NCI-H1105 treated with DMSO at 0.1 percent for 48 hours (cell line): ENCODE data around the gene TMEM82.

ENCODE experiments used
- DNase-seq: peaks from one replicate; lab custom pipeline; 2025; lab: John Stamatoyannopoulos, UW

Gene TMEM82

DNA sequence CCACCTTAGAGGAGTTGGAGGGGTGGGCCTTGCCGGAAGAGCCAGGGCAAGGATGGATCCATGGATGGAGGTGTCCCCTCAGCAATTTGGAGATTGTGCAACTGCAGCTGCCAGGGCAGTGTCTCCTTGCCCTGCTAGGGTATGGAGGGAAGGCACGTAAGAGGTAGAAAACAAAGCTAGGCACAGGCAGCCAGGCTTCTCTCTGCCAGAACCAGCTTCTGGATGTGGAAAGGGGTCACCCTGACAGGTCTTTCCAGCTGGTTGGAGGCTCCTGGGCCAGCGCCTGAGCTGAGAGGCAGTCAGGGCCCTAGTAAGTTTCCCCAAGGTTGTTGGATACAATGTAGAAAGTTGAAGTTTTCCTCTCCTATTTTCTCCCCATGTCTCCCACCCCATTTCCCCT is 21.4 kb upstream of the TMEM82 start:
- no peak for DNase-seq

DNA sequence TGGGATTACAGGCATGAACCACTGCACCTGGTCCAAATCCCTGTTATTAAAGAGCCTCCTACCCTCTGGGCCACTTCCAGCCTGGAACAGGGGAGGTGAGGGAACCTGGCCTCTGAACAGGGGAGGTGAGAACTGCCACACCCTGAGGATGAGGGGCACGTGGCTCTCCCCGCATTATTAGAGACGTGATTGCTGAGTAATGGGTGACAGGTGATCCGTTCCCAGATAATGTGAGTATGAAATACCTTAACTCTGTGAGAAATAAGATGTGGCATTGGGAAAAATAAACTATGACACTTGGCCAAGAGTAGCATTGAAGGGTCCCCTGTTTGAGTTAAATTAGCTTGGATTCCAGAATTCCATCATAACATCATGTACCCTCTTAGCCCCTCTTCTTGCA is 19.9 kb upstream of the TMEM82 start:
- DNase-seq: no peak

- DNase-seq: no peak
Observed at GRCh38 chr1:15722836-15723532, 19.3 kb upstream of the TMEM82 start.

GRCh38 chr1:15723631-15724246 is 18.6 kb upstream of the TMEM82 start:
- DNase-seq: no peak

DNA sequence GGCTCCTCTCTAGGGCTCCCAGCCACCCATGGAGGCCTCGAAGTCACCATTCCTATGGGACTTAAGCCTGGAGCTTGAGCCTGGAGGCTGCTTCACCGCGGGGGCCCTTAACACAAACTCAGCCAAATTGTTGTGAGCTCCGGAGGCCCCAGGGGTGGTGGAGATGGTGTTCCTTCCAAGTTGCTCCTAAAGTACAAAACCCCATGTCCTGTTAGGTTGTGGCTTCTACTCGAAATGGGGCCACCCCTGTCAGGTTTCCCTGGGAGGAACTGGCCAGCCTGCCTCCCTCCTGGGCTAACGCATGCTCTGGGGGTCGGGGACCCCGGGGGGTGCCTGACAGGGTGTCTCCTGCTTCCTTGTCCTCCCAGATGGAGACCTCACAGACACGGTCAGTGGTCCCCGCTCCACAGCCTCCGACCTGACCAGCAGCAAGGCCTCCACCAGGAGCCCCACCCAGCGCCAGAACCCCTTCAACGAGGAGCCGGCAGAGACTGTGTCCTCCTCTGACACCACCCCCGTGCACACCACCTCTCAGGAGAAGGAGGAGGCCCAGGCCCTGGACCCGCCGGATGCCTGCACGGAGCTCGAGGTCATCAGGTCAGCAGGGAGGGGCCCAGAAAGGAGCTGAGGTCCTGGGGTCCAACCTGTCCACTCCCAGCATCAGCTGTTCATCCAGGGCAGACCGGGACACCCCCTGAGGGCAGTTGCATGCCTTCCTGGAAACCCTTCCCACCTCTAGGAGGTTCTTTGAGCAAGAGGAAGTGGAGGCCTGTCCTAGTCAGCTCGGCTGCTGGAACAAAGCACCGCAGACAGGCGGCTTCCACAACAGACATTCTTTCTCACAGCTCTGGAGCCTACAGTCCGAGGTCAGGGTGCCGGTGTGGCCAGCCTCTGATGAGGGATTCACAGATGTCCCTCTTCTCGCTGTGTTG is 17.1 kb upstream of the TMEM82 start:
- no peak for DNase-seq

- DNase-seq: no peak
Observed at GRCh38 chr1:15726508-15726907, 15.8 kb upstream of the TMEM82 start.

- DNase-seq: no peak
Observed at GRCh38 chr1:15727021-15727420, 15.3 kb upstream of the TMEM82 start.

DNA sequence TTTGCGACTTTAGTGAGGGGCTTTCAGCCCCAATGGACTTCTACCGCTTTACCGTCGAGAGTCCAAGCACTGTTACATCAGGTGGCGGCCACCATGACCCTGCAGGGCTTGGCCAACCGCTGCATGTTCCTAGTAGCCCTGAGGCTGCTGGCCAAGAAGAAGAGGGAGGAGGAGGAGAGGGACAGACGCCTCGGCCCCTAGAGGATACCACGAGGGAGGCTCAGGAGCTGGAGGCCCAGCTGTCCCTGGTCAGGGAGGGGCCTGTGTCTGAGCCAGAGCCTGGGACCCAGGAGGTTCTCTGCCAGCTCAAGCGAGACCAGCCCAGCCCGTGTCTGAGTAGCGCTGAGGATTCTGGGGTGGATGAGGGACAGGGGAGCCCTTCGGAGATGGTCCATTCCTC is 14.9 kb upstream of the TMEM82 start:
- no peak for DNase-seq

- no peak for DNase-seq
Observed at GRCh38 chr1:15727866-15728534, 14.3 kb upstream of the TMEM82 start.

GRCh38 chr1:15728937-15729657 is 13.2 kb upstream of the TMEM82 start:
- no peak for DNase-seq

DNA sequence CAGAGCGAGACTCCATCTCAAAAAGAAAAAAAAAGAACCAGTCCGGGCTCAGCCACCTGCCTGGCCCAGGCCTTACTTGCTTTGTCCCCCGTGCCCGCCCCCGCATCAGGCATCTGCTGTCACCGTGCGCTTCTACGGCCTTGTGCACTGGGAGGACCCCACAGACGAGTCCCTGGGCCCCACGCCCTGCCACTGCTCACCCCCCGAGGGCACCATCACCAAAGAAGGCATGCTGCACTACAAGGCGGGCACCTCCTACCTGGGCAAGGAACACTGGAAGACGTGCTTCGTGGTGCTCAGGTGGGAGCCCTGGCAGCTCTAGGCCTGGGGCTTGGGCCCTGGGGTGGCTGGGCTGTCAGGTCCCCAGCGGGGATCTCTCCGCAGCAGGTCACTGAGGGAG is 11.9 kb upstream of the TMEM82 start:
- no peak for DNase-seq

DNA sequence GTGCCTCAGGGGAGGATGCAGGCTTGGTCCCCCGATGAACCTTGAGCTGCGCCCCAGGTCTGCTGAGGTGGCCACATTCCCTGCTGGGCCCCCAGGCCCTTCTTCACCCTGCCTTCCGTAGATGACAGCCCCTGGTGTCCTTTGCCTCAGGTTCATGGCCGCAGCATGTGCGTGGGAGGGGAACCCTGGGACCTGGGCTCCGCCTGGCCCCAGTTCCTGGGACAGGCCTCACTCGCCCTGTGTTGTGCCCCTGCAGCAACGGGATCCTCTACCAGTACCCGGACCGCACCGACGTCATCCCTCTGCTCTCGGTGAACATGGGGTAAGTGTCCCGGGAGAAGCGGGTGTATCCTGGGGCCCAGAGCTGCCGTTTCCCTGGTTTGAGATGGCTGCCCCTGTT is 11.4 kb upstream of the TMEM82 start:
- DNase-seq: no peak

DNA sequence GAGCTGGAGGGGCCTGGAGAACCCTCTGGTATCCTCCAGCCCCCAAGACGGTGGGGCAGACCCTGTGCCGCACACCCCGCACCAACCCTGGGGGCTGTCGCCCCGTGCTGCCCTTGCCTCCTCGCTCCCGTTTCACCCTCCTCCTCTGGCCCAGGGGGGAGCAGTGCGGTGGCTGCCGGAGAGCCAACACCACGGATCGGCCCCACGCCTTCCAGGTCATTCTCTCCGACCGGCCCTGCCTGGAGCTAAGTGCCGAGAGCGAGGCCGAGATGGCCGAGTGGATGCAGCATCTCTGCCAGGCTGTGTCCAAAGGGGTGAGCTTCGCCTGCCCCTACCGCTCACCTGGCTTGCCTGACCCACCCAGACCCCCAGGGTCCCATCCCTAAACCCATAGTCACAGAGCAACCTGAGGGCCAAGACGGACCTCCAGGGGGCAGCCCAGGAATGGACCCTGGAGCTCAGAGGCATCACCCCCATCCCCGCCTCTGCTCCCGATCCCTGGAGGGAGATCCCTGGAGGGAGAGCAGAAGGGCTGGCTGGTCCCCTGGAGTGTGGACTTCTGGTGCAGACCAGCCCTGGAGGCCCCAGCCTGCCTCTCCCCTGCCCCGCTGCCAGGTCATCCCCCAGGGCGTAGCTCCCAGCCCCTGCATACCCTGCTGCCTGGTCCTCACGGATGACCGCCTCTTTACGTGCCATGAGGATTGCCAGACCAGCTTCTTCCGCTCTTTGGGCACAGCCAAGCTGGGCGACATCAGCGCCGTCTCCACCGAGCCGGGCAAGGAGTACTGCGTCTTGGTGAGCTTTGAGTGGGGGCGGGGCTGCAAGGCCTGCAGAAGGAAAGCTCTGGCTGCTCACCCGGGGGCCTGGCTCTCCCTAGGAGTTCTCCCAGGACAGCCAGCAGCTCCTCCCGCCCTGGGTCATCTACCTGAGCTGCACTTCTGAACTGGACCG is 10.3 kb upstream of the TMEM82 start:
- no peak for DNase-seq

DNA sequence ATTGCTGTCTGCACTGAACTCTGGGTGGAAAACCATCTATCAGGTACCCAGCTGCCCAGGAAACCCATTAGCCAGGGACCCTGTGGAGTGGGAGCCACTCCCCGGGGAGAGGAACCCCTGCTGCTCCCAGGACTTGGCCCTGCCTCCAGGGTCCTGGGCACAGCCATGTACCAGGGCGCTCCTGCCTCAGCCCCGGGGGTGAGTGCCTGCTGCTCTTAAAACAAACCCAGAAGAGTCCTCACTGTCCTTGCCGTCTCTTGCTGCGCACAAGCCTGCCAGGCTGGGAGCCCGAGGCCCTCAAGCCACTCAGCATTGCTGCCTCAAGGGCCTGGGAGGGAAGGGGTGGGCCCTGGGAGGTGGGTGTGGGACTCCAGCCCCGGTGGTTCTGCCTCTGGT is 9.6 kb upstream of the TMEM82 start:
- DNase-seq: no peak

- DNase-seq: no peak
Observed at GRCh38 chr1:15733218-15733725, 9.0 kb upstream of the TMEM82 start.

- DNase-seq: no peak
Observed at GRCh38 chr1:15733726-15734226, 8.5 kb upstream of the TMEM82 start.

- no peak for DNase-seq
Observed at GRCh38 chr1:15734296-15734695, 8.0 kb upstream of the TMEM82 start.

DNA sequence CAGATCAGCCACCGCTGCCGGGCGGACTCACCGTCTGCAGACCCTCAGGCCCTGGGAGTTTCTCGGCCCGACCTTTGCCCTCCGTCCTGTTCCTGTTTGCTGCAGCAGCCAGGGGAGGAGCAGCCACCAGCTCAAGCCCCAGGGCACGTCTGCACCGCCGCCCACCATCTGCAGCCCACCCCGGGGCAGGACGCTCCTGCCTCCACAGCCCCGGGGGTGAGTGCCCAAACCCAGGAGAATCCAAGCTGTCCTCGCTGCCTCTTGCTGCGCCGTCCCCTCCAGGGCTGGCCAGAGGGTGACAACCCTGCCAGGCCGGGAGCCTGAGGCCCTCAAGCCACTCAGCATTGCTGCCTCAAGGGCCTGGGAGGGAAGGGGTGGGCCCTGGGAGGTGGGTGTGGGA is 7.4 kb upstream of the TMEM82 start:
- DNase-seq: no peak

- no peak for DNase-seq
Observed at GRCh38 chr1:15735304-15736037, 6.8 kb upstream of the TMEM82 start.
